Esophagus muscularis mucosa (tissue), 4 donors: ENCODE results near the gene SMC6.

Experiments
- EP300 ChIP-seq: sonication (generic); formaldehyde crosslinking; IDR thresholded peaks from one replicate; pipeline ENCODE4 v1.6.1; 2017; ENCODE audit warnings: antibody characterized with exemption
- POLR2A ChIP-seq: fragments of 450-650 bp; IDR thresholded peaks from one replicate; pipeline ENCODE4 v1.6.1; 2017; ENCODE audit warnings: antibody characterized with exemption, moderate library complexity, mild to moderate bottlenecking, low read depth
- POLR2AphosphoS5 ChIP-seq, 2 donors: sonication (generic); formaldehyde crosslinking; IDR thresholded peaks; one replicate each; pipeline ENCODE4 v1.6.1; 2017; ENCODE audit warnings: antibody characterized with exemption in 2 of 2
- TF ChIP-seq, protein P1 (sequence below), 3 experiments: fragments of 200-600 bp in 2 of 3; fragments of 450-650 bp in 1 of 3; sonication (generic) in 2 of 3; IDR thresholded peaks; one replicate each; pipeline ENCODE4 v1.5.1; 2017 to 2019; ENCODE audit warnings: antibody characterized with exemption in 3 of 3, mild to moderate bottlenecking in 2 of 3, moderate library complexity in 1 of 3

DNA sequence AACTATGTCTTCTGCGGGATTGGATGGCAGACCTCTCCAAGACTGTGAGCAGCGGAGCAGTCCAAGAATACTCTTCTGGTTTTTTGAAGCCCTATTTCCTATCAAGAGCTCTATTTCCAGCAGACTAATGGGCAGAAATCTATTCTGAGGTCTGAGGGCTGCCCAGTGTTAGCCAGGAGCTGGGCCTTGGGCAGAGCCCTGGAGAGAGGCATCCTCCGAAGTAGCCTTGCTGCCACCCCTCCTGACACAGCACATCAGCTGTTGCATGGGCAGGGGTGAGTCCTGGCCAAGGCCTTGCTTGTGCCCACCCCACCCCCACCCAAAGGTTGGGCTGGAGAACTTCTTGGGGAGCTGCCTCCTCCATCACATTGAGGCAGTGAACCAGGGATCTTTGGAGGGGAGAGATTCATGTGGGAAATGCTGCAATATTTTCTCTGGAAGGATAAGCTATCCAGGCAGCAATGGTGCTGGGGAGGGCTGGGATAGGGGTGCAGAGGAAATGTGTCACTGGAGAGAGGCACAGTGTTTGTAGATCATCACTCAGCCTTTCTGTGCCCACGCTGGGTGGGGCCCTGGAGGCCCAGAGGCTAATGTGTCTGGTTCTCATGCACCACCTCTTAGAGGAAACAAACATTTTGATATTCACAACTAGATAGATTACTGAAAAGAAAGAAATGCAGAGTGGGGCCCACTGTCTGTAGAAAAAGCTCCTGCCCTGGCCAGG, 108.5 kb downstream of the SMC6 start:
- TF ChIP-seq EP300 (no peak), POLR2A (no peak), POLR2AphosphoS5 (IDR thresholded peaks at IDR 0.05) (no peak)
- TF ChIP-seq, protein P1, sequence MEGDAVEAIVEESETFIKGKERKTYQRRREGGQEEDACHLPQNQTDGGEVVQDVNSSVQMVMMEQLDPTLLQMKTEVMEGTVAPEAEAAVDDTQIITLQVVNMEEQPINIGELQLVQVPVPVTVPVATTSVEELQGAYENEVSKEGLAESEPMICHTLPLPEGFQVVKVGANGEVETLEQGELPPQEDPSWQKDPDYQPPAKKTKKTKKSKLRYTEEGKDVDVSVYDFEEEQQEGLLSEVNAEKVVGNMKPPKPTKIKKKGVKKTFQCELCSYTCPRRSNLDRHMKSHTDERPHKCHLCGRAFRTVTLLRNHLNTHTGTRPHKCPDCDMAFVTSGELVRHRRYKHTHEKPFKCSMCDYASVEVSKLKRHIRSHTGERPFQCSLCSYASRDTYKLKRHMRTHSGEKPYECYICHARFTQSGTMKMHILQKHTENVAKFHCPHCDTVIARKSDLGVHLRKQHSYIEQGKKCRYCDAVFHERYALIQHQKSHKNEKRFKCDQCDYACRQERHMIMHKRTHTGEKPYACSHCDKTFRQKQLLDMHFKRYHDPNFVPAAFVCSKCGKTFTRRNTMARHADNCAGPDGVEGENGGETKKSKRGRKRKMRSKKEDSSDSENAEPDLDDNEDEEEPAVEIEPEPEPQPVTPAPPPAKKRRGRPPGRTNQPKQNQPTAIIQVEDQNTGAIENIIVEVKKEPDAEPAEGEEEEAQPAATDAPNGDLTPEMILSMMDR (IDR thresholded peaks at IDR 0.05): no peak
